Effector memory CD4-positive, alpha-beta T cell (primary cell): Measurements from ENCODE around the gene PLEKHA1.

Experiments used
- DNase-seq, 3 donors: peaks; one replicate each; pipeline ENCODE4 v3.0.0-alpha.2; 2020
- H3K27ac ChIP-seq: 2 replicates; pipeline ENCODE4 v1.7.0; 2013; ENCODE audit warnings: mild to moderate bottlenecking, low read length, moderate library complexity; ENCODE audit not compliant: insufficient read depth, poor library complexity, severe bottlenecking
- H3K27me3 ChIP-seq: replicated peaks from 2 replicates; pipeline ENCODE4 v1.7.0; 2013; ENCODE audit warnings: mild to moderate bottlenecking, low read length; ENCODE audit not compliant: insufficient read depth, control insufficient read depth, poor library complexity, severe bottlenecking
- H3K36me3 ChIP-seq: 2 replicates; pipeline ENCODE4 v1.7.0; 2013; ENCODE audit warnings: mild to moderate bottlenecking, low read length, moderate library complexity; ENCODE audit not compliant: control insufficient read depth, insufficient read depth
- H3K4me1 ChIP-seq: 2 replicates; pipeline ENCODE4 v1.7.0; 2013; ENCODE audit warnings: low read length, mild to moderate bottlenecking; ENCODE audit not compliant: control insufficient read depth, insufficient read depth, poor library complexity, severe bottlenecking
- H3K4me3 ChIP-seq: 2 replicates; pipeline ENCODE4 v1.7.0; 2013; ENCODE audit warnings: low read length, low read depth, mild to moderate bottlenecking; ENCODE audit not compliant: insufficient read depth, poor library complexity, severe bottlenecking
- H3K9me3 ChIP-seq: 2 replicates; pipeline ENCODE4 v1.7.0; 2013; ENCODE audit warnings: mild to moderate bottlenecking, low read length, moderate library complexity; ENCODE audit not compliant: control insufficient read depth

PLEKHA1 gene

GRCh38 chr10:122475100-122475499 is 100.6 kb downstream of the PLEKHA1 start:
- DNase-seq: no peak
- no peaks in the 10 kb centered on the region for H3K36me3 ChIP-seq
- H3K27me3 ChIP-seq: no peaks in the 10 kb centered on the region

GRCh38 chr10:122475591-122476332 is 101.3 kb downstream of the PLEKHA1 start:
- no peak overlapping the region for H3K27ac ChIP-seq
- H3K27me3 ChIP-seq: no peaks in the 10 kb centered on the region

More at GRCh38 chr10:122475100-122475499, 100.6 kb downstream of the PLEKHA1 start:
- Histone ChIP-seq H3K4me3 (no peak overlapping the region), H3K27ac (no peak overlapping the region), H3K4me1 (no peaks in the 10 kb centered on the region), H3K9me3 (no peaks in the 10 kb centered on the region)

GRCh38 chr10:122476333-122476695 is 101.8 kb downstream of the PLEKHA1 start:
- Histone ChIP-seq H3K27me3 (no peaks in the 10 kb centered on the region), H3K4me1 (no peaks in the 10 kb centered on the region), H3K4me3 (no peak overlapping the region), H3K36me3 (no peaks in the 10 kb centered on the region), H3K27ac (no peak overlapping the region), H3K9me3 (no peaks in the 10 kb centered on the region)
- no peak for DNase-seq

More at GRCh38 chr10:122475591-122476332, 101.3 kb downstream of the PLEKHA1 start:
- no peaks in the 10 kb centered on the region for H3K4me1 ChIP-seq
- no peak overlapping the region for H3K4me3 ChIP-seq
- no peaks in the 10 kb centered on the region for H3K36me3 ChIP-seq
- no peaks in the 10 kb centered on the region for H3K9me3 ChIP-seq
- no peak for DNase-seq

GRCh38 chr10:122477436-122477835 is 102.9 kb downstream of the PLEKHA1 start:
- H3K27ac ChIP-seq: no peak overlapping the region
- no peaks in the 10 kb centered on the region for H3K9me3 ChIP-seq
- H3K4me3 ChIP-seq: no peak overlapping the region
- no peaks in the 10 kb centered on the region for H3K36me3 ChIP-seq
- H3K27me3 ChIP-seq: no peaks in the 10 kb centered on the region
- no peak for DNase-seq
- H3K4me1 ChIP-seq: no peaks in the 10 kb centered on the region

- Histone ChIP-seq H3K4me3 (no peak overlapping the region), H3K36me3 (no peaks in the 10 kb centered on the region), H3K9me3 (no peaks in the 10 kb centered on the region), H3K27me3 (no peaks in the 10 kb centered on the region), H3K27ac (no peak overlapping the region), H3K4me1 (no peaks in the 10 kb centered on the region)
- DNase-seq: no peak
Observed at GRCh38 chr10:122478971-122479370, 104.5 kb downstream of the PLEKHA1 start.

- Histone ChIP-seq H3K27ac (no peak overlapping the region), H3K4me1 (no peaks in the 10 kb centered on the region), H3K9me3 (no peaks in the 10 kb centered on the region), H3K4me3 (no peak overlapping the region), H3K27me3 (no peaks in the 10 kb centered on the region), H3K36me3 (no peaks in the 10 kb centered on the region)
- DNase-seq: no peak
Observed at GRCh38 chr10:122480146-122480833, 105.8 kb downstream of the PLEKHA1 start.

- DNase-seq: no peak
- H3K4me1 ChIP-seq: no peaks in the 10 kb centered on the region
- no peaks in the 10 kb centered on the region for H3K36me3 ChIP-seq
- no peaks in the 10 kb centered on the region for H3K9me3 ChIP-seq
- no peak overlapping the region for H3K27ac ChIP-seq
- H3K4me3 ChIP-seq: no peak overlapping the region
- no peaks in the 10 kb centered on the region for H3K27me3 ChIP-seq
Observed at GRCh38 chr10:122481296-122482056, 107.0 kb downstream of the PLEKHA1 start.
